Endothelial cell of umbilical vein (primary cell): Measurements from ENCODE around the gene PGRMC2. TPM values are rescaled to one million over a fixed set of nuclear protein-coding genes. Genes with fewer than 3 reads are reported as not detected.

Source experiments
- BruUV-seq: library from RNA; stranded (reverse); fragments of 400-500 nt; replicated peaks from 2 replicates; lab custom pipeline; 2021; lab: Mats Ljungman, UMichigan
- CTCF ChIA-PET: fragments of 300-600, 350-600 bp; sonication (Branson Sonifier 250); formaldehyde crosslinking; loops from one replicate; lab custom pipeline; 2021; ENCODE audit warnings: antibody characterized with exemption, inconsistent platforms; lab: Charles Lee
- POLR2A ChIA-PET: fragments of 300-600, 350-600 bp; sonication (Branson Sonifier 250); formaldehyde crosslinking; loops from one replicate; lab custom pipeline; 2021; ENCODE audit warnings: antibody characterized with exemption, inconsistent platforms; lab: Charles Lee
- DNase-seq: peaks from one replicate; pipeline ENCODE4 v3.0.0-alpha.2; 2011; ENCODE audit warnings: low read depth, low spot score
- FAIRE-seq: peaks from 2 replicates; lab custom pipeline; 2011; peaks lifted over from hg19 to GRCh38; lab: Jason Lieb, UNC
- H2AFZ ChIP-seq: 2 replicates; pipeline ENCODE4 v1.6.0; 2012; ENCODE audit warnings: low read depth, low read length, control low read depth, inconsistent platforms
- H3K27ac ChIP-seq: 2 replicates; pipeline ENCODE4 v1.5.1; 2011; ENCODE audit warnings: low read depth, mild to moderate bottlenecking, control low read depth, low read length, moderate library complexity; ENCODE audit not compliant: insufficient read depth
- H3K27me3 ChIP-seq, 2 experiments: 2 replicates each; pipeline versions ENCODE4 v1.6.0 to v1.6.1; 2011; ENCODE audit warnings: low read length in 2 of 2, mixed read lengths in 1 of 2; ENCODE audit not compliant: control insufficient read depth in 2 of 2, insufficient read depth in 2 of 2
- H3K36me3 ChIP-seq, 2 experiments: 2 replicates in 1 of 2; 3 replicates in 1 of 2; pipeline ENCODE4 v1.5.1; 2011; ENCODE audit warnings: low read length in 2 of 2, mild to moderate bottlenecking in 1 of 2, moderate library complexity in 1 of 2; ENCODE audit not compliant: control insufficient read depth in 2 of 2, insufficient read depth in 2 of 2; ENCODE audit errors: extremely low read depth in 1 of 2
- H3K4me1 ChIP-seq: 3 replicates; pipeline ENCODE4 v1.5.1; 2011; ENCODE audit warnings: mild to moderate bottlenecking, low read length; ENCODE audit not compliant: control insufficient read depth, insufficient read depth; ENCODE audit errors: extremely low read depth
- H3K4me2 ChIP-seq: 2 replicates; pipeline ENCODE4 v1.6.1; 2011; ENCODE audit warnings: low read length, control low read depth, mixed read lengths; ENCODE audit not compliant: insufficient read depth
- H3K4me3 ChIP-seq, 3 experiments: fragments of 200-600 bp in 1 of 3; sonication (generic), shearing (Covaris generic) in 1 of 3; replicated peaks in 1 of 3; 2 replicates each; pipeline ENCODE4 v1.5.1; 2011 to 2016; ENCODE audit warnings: control low read depth in 3 of 3, low read length in 3 of 3, mild to moderate bottlenecking in 2 of 3, inconsistent platforms in 1 of 3, low read depth in 1 of 3, moderate library complexity in 1 of 3; ENCODE audit not compliant: insufficient read depth in 1 of 3
- H3K79me2 ChIP-seq: 2 replicates; pipeline ENCODE4 v1.6.0; 2012; ENCODE audit warnings: low read length, inconsistent platforms; ENCODE audit not compliant: control insufficient read depth, insufficient read depth
- H3K9ac ChIP-seq: replicated peaks from 2 replicates; pipeline ENCODE3; 2011; ENCODE audit warnings: low read length, control low read depth; ENCODE audit not compliant: insufficient read depth; ENCODE audit errors: extremely low read depth
- H3K9me1 ChIP-seq: replicated peaks from 3 replicates; pipeline ENCODE4 v1.6.0; 2011; ENCODE audit warnings: mild to moderate bottlenecking, low read length; ENCODE audit not compliant: control insufficient read depth, insufficient read depth; ENCODE audit errors: extremely low read depth
- H3K9me3 ChIP-seq: replicated peaks from 2 replicates; pipeline ENCODE4 v1.5.1; 2012; ENCODE audit warnings: low read length, inconsistent platforms; ENCODE audit not compliant: control insufficient read depth, insufficient read depth
- H4K20me1 ChIP-seq: replicated peaks from 2 replicates; pipeline ENCODE3; 2011; ENCODE audit warnings: mild to moderate bottlenecking, low read length; ENCODE audit not compliant: control insufficient read depth, insufficient read depth; ENCODE audit errors: extremely low read depth
- EZH2 ChIP-seq: IDR thresholded peaks from 2 replicates; pipeline ENCODE4 v1.6.1; 2012; ENCODE audit warnings: borderline replicate concordance, low read depth, mild to moderate bottlenecking, moderate library complexity, low read length, inconsistent platforms; ENCODE audit not compliant: severe bottlenecking
- FOS ChIP-seq: IDR thresholded peaks from 2 replicates; pipeline ENCODE4 v1.6.1; 2011; ENCODE audit warnings: mild to moderate bottlenecking, low read length, moderate library complexity, borderline replicate concordance; ENCODE audit not compliant: insufficient read depth
- GATA2 ChIP-seq: IDR thresholded peaks from 2 replicates; pipeline ENCODE4 v1.7.0; 2011; ENCODE audit warnings: low read depth, mild to moderate bottlenecking, moderate library complexity, mixed read lengths, low read length; ENCODE audit not compliant: insufficient read length, insufficient read depth
- JUN ChIP-seq: IDR thresholded peaks from 2 replicates; pipeline ENCODE4 v1.6.1; 2011; ENCODE audit warnings: borderline replicate concordance, low read depth; ENCODE audit not compliant: insufficient read length, insufficient read depth
- MYC ChIP-seq: IDR thresholded peaks from one replicate; pipeline ENCODE4 v1.6.1; 2011; ENCODE audit warnings: mild to moderate bottlenecking, low read depth, low read length
- POLR2A ChIP-seq: IDR thresholded peaks from 2 replicates; pipeline ENCODE4 v1.6.1; 2012; ENCODE audit warnings: low read depth, mild to moderate bottlenecking, control low read depth, low read length
- POLR2AphosphoS5 ChIP-seq: IDR thresholded peaks from 2 replicates; pipeline ENCODE4 v1.6.1; 2012; ENCODE audit warnings: low read depth, mild to moderate bottlenecking, control low read depth, low read length, moderate library complexity; ENCODE audit not compliant: insufficient read depth
- dilution Hi-C: fragments of 300-500 bp; cut with MboI; formaldehyde crosslinking; loops from one replicate; pipeline ENCODE4 v1.15.0; 2019; ENCODE audit warnings: low sequenced_read_pairs; ENCODE audit not compliant: extremely low pct_ligation_motif_present
- intact Hi-C: fragments of 100-400 bp; cut with micrococcal nuclease; formaldehyde crosslinking; loops from one replicate; pipeline ENCODE4 v1.10.0; 2022
- polyA plus RNA-seq, 4 experiments: library from polyadenylated mRNA; depleted of rRNA in 3 of 4; stranded (reverse) in 3 of 4; unstranded in 1 of 4; fragments of >200 nt; gene quantifications; 2 replicates each; pipeline versions ENCODE4 v1.2.1 to v1.2.3, GENCODE V29; 2011 to 2012; ENCODE audit warnings: missing spikeins in 1 of 4
- total RNA-seq: library from RNA; stranded (reverse); gene quantifications from 2 replicates; pipeline ENCODE4 v1.2.3, GENCODE V29; 2021
- TF ChIP-seq, protein P1 (sequence below), 2 donors: IDR thresholded peaks; 1 replicate in 1 of 2; 2 replicates in 1 of 2; pipeline ENCODE4 v1.5.1; 2011; ENCODE audit warnings: low read length in 2 of 2, mild to moderate bottlenecking in 2 of 2, moderate library complexity in 2 of 2, control low read depth in 1 of 2, inconsistent platforms in 1 of 2, low read depth in 1 of 2; ENCODE audit not compliant: insufficient read depth in 1 of 2; ENCODE audit errors: extremely low read depth in 1 of 2
- TF ChIP-seq, protein P2 (sequence below): IDR thresholded peaks from 2 replicates; pipeline ENCODE4 v1.6.1; 2011; ENCODE audit not compliant: insufficient read depth, insufficient read length

PGRMC2 gene
- total and polyA plus RNA-seq, 2 donors (not counting 3 experiments of a cell fraction or from before 2014, with no cell fraction given), result 10.1 to 63.4 TPM

DNA sequence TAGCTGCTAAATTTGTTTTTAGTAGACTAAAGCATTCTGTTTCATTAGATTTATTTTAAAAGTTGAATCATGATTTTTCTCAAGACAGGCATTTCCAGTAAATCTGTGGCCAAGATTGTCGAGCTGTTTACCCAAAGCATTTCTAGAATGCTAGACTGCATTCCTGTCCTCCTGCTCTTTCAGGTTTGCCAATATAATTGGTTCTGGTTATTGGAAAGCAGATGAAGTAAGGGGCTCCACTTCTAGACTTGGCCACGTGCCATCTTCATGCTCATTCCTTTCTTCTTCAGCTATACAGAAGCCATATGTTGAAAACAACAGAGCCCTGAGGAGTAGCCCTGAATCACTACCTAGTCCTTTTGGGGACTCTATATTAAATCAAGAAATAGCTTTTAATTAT lies 62.5 kb downstream of the PGRMC2 start:
- Histone ChIP-seq H3K79me2 (no peaks in the 10 kb centered on the region), H3K4me1 (no peaks in the 10 kb centered on the region), H4K20me1 (no peaks in the 10 kb centered on the region), H2AFZ (no peak overlapping the region), H3K4me2 (no peak overlapping the region), H3K36me3 (no peaks in the 10 kb centered on the region), H3K4me3 (no peak overlapping the region), H3K9me3 (no peaks in the 10 kb centered on the region), H3K9me1 (no peaks in the 10 kb centered on the region), H3K27me3 (no peaks in the 10 kb centered on the region), H3K9ac (no peak overlapping the region), H3K27ac (no peak overlapping the region)
- ChIA-PET POLR2A (no interaction called here), CTCF (interaction anchor here (1.0 to 5.9 kb wide), 4 partner anchors 34 to 156 kb away, joined by 3 to 66 read pairs (median 4); no protein-coding TSS in a partner anchor)
- dilution Hi-C loops (no loop called here), intact Hi-C loops (loop anchor here (10.0 kb wide), 1 partner anchor 260 kb away; the partner anchor contains the start of genes ABHD18 and MFSD8)
- TF ChIP-seq POLR2AphosphoS5, result no peak
- TF ChIP-seq, protein P1, sequence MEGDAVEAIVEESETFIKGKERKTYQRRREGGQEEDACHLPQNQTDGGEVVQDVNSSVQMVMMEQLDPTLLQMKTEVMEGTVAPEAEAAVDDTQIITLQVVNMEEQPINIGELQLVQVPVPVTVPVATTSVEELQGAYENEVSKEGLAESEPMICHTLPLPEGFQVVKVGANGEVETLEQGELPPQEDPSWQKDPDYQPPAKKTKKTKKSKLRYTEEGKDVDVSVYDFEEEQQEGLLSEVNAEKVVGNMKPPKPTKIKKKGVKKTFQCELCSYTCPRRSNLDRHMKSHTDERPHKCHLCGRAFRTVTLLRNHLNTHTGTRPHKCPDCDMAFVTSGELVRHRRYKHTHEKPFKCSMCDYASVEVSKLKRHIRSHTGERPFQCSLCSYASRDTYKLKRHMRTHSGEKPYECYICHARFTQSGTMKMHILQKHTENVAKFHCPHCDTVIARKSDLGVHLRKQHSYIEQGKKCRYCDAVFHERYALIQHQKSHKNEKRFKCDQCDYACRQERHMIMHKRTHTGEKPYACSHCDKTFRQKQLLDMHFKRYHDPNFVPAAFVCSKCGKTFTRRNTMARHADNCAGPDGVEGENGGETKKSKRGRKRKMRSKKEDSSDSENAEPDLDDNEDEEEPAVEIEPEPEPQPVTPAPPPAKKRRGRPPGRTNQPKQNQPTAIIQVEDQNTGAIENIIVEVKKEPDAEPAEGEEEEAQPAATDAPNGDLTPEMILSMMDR (IDR thresholded peaks at IDR 0.05; ENCODE audit: extremely low read depth in 1 of 2, insufficient read depth in 1 of 2, low read depth in 1 of 2, low read length in 2 of 2), result no peak
- no peak for TF ChIP-seq MYC
- TF ChIP-seq JUN, result no peak
- TF ChIP-seq POLR2A, result no peak
- no peak for TF ChIP-seq FOS
- TF ChIP-seq EZH2, result no peak
- TF ChIP-seq, protein P2, sequence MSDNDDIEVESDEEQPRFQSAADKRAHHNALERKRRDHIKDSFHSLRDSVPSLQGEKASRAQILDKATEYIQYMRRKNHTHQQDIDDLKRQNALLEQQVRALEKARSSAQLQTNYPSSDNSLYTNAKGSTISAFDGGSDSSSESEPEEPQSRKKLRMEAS, result no peak
- TF ChIP-seq GATA2, result no peak
- BruUV-seq, result no TSS peak
- DNase-seq, result no peak
- no peak for FAIRE-seq
